ENCODE data around the gene NUCB1.
"Not testable (repeated sequence)": the region's sequence is repeated elsewhere in the genome, so short reads cannot be mapped to it uniquely, and the experiment has no call there.

The NUCB1 gene

DNA sequence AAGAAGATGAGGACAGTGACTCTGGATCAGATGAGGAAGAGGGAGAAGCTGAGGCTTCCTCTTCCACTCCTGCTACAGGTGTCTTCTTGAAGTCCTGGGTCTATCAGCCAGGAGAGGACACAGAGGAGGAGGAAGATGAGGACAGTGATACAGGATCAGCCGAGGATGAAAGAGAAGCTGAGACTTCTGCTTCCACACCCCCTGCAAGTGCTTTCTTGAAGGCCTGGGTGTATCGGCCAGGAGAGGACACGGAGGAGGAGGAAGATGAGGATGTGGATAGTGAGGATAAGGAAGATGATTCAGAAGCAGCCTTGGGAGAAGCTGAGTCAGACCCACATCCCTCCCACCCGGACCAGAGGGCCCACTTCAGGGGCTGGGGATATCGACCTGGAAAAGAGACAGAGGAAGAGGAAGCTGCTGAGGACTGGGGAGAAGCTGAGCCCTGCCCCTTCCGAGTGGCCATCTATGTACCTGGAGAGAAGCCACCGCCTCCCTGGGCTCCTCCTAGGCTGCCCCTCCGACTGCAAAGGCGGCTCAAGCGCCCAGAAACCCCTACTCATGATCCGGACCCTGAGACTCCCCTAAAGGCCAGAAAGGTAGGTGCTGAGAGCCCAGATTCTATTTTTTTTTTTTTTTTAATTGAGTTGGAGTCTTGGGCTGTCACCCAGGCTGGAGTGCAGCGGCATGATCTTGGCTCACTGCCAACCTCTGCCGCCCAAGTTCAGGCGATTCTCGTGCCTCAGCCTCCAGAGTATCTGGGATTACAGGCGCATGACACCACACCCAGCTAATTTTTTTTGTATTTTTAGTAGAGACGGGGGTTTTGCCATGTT lies 25.6 kb upstream of the NUCB1 start:
- DNase-seq = no peak

DNA sequence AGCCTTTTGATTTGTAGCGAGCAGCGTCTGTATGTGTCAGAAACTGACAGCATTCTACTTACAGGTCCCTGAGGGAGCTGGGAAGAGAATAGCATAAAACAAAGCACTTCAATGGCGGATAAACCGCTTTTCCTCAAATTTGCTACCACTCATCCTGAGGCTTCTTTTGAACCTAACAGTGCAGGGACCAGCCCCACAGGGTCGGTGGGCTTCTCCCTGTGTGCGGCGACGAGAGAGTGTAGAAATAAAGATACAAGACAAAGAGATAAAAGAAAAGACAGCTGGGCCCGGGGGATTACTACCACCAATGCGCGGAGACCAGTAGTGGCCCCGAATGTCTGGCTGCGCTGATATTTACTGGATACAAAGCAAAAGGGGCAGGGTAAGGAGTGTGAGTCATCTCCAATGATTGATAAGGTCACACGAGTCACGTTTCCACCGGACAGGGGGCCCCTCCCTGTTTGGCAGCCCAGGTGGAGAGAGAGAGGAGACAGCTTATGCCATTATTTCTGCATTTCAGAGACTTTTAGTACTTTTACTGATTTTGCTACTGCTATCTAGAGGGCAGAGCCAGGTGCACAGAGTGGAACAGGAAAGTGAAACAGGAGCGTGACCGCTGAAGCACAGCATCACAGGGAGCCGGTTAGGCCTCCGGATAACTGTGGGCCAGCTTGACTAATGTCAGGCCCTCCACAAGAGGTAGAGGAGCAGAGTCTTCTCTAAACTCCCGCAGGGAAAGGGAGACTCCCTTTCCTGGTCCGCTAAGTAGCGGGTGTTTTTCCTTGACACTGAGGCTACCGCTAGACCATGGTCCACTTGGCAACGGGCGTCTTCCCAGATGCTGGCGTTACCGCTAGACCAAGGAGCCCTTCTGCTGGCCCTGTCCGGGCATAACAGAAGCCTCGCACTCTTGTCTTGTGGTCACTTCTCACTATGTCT lies 23.8 kb upstream of the NUCB1 start:
- DNase-seq = not testable (repeated sequence)

DNA sequence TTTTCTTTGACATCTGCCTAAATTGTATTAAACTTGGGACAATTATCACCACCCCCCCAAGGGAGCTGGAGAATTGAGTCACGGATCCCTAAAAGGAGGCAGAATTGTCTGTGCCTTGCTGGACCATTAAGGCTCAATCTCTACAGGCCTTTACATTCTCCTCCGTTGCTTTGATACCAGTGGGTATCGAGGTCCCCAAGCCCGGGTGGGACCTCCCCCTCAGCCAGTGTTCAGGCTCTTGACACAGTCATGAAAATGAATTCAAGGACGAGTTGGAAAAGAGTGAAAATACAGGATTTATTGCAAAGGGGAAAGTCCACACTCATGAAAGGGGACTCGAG lies 22.3 kb upstream of the NUCB1 start:
- DNase-seq = no peak

DNA sequence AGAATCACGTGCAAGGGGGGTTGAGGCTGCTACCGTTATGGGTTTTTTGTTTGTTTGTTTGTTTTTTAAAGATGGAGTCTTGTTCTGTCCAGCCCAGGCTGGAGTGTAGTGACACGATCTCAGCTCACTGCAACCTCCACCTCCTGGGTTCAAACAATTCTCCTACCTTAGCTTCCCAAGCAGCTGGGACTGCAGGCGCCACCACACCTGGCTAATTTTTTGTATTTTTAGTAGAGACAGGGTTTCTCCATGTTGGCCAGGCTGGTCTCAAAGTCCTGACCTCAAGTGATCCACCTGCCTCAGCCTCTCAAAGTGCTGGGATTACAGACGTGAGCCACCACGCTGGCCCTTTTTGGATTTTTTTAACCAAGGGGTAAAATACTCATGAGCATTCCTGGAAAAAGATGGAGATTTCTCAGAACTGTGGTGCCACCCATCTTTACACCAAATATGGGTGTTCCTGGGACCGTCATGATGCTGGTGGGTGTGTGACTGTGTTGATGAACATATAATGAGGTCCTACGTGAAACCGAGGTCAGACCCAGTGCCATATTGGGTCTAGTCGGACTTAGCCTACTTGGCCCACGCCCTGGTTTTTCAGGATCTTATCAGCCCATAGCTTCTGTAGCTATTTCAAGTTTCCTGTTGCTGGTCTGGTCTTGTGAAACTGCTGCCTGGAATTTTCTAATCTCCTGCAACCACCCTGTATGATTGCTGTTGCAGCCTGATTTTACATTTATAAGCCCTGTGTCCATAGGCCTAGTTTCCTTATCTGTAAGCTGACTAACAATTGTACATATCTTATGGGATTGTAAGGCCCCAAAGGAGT lies 21.7 kb upstream of the NUCB1 start:
- no peak for DNase-seq

DNA sequence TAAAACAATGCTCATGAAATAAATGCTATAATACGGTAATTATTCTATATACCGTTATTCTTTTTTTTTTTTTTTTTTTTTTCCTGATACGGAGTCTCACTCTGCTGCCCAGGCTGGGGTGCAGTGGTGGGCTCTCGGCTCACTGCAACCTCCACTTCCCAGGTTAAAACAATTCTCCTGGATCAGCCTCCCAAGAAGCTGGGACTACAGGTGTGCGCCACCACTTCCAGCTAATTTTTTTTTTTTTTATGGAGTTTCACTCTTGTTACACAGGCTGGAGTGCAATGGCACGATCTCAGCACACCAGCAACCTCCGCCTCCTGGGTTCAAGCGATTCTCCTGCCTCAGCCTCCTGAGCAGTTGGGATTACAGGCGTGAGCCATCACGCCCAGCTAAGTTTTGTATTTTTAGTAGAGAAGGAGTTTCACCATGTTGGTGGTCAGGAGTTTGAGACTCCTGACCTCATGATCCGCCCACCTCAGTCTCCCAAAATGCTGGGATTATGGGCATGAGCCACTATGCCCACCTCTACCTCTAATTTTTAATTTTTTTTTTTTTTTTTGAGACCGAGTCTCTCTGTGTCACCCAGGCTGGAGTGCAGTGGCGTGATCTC lies 21.0 kb upstream of the NUCB1 start:
- no peak for DNase-seq

DNA sequence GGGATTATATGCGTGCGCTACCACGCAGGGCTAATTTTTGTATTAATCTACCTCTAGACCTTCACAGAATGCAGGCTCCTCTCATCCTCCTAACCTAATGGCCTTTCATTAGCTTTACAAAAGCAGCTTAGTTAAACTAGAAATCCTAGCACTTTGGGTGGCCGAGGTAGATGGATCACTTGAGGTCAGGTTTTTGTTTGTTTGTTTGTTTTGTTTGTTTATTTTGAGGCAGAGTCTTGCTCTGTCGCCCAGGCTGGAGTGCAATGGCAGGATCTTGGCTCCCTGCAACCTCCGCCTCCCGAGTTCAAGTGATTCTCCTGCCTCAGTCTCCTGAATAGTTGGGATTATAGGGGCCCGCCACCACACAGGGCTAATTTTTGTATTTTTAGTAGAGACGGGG lies 20.4 kb upstream of the NUCB1 start:
- DNase-seq = not testable (repeated sequence)

DNA sequence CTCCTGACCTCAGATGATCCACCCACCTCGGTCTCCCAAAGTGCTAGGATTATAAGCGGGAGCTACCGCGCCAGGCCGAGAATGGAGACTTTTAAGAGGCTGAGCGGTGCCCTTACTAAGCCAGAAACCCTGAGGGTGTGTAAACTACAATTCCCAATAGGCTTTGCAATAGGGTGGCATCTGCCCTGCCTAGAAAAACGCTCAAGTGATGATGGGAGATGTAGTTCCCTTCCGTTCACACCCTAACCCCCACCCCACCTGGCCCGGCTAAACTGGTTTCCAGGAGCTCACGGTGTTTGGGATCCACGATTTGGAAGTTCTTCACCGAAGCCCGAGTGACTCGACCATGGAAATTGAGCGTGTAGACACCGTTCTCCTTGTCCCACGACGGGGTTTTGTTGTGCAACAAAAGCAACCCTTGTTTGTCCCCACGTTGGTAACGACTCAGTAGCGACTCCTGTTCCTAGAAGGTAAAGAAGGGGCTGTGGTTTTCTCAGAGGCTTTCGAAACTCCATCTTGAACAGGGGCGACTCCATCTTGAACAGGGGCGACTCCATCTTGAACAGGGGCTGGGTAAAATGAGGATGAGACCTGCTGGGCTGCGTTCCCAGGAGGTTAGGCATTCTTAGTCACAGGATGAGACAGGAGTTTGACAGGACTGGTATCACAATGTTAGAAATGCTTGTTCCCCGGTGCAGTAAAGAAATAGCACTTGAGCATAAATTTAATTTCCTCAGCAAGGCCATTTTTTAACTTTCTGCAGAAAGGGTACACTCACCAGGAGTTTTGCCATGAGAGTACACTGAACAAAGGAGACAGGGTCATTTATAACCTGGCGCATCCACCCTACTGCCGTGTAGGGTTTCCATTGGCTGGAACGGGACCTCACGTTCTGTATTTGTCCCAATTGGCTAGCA lies 18.1 kb upstream of the NUCB1 start:
- DNase-seq = no peak

DNA sequence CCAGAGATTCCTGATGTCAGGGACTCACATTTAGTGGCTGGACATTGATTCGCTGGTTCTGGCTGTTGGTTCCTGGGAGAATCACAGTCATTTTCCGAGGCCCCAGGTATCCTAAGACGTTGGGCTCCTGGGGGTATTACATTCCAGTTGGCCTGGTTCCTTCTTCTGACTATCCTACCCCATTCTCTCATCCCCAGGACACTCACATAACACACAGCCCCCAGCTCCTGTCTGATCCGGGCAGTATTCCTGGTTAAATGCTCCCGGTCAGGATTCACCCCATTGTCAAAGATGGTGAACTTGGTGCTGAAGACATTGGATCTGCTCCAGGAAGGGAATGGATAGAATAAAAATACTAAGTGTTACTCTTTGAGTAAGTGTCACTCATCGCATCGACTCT lies 16.4 kb upstream of the NUCB1 start:
- DNase-seq = no peak

DNA sequence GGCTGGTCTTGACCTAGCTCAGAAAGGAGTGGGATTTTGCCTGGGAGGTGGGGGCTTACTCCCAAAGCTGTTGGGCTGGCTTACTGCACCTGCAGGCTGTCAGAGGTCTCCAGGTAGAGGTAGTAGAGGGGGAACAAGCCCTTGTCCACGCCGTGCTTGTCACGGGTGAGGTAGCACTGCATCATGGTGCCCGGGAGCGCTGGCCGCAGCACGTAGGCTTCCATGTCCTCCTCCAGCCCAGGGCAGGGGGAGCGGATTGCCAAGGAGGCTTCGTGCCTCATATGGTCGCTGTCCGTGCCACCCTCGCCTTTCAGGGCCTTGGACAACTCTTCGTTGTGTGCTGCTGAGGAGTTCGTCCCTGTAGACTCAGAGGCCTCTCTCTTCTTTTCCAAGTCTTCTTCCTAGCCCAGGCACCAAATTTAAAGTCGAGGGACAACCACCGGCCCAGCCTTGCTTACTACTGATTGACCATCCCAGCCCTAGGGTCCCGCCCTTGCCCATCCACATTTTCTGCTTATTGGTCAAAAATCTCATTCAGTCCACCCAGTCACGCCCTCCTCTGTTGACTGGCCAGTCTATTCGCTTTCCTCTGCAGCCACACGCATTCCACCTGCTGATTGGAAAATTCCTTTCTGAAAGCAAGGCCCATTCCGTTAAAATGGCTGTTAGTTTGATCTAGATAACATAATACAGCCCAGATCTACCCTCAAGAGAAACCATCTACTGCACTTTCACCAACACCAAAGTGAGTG lies 12.1 kb upstream of the NUCB1 start:
- no peak for DNase-seq

DNA sequence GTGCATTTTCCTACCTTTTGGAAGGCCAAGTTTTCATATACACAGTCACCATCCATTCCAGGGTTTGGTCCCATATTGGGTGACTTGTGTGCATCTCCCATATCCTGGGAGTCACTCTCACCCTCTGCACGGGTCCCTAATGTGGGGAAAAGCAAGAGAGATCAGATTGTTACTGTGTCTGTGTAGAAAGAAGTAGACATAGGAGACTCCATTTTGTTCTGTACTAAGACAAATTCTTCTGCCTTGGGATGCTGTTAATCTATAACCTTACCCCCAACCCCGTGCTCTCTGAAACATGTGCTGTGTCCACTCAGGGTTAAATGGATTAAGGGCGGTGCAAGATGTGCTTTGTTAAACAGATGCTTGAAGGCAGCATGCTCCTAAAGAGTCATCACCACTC lies 10.6 kb upstream of the NUCB1 start:
- DNase-seq = not testable (repeated sequence)

DNA sequence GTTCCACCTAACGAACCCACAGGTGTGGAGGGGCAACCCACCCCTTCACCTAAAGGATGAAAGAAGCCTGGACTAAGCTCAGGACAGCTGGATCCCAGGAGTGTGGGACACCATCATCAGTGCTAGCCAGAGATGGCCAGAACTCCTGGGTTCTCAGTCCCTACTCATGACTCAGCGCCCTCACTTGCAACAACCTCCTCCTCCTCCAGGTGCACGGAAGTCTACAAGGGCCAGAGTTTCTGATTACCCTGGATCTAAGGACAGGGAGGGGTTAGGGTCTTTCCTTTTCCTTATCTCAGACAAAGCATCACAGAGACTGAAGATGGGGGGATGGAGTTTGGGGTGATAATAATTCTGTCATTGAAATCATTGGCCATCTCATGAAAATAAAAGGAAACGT lies 9.6 kb upstream of the NUCB1 start:
- DNase-seq = no peak

DNA sequence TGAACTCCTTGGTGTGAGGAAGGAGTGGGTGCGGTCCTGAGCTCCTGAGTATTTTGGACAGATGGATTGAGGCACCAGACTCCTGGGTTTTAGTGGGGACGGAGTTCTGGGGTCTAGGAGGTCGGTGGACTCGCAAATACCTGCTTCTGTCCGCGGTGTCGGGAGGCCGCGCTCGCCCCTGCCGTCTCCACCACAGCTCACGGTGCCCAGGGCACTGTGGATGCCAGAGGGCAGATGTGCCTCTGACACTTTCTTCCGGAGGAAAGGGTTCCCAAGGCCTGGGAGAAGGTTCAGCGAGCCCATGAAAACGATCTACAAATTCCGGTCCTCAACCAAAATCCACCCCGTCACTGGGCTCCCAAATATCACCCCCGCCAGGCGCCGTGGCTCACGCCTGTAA lies 4.9 kb upstream of the NUCB1 start:
- no peak for DNase-seq

DNA sequence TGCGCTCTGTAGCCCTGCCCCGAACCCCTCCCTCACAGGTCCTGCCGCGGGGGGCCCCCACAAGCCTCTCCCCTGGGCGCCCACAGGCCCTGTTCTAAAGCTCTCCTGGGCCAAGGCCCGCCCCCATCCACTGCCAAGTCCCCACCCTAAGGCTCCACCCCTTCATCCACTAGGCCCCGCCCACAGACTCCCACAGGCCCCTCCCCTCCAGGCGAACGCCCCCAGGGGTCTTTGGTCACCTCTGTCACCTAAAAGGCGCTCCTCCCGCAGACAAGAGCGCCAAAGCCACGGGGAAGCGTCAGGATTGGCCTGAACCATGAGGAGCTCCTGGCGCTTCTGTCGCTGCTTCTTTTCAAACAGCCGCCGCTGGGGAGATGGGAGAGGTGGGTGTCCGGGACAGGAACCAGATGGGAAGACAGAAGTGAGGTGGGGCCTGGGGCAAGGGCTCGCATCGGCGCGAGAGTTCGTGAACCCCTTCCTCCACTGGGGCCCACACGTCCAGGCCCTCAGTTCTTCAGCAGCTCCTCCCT lies 3.9 kb upstream of the NUCB1 start:
- no peak for DNase-seq

DNA sequence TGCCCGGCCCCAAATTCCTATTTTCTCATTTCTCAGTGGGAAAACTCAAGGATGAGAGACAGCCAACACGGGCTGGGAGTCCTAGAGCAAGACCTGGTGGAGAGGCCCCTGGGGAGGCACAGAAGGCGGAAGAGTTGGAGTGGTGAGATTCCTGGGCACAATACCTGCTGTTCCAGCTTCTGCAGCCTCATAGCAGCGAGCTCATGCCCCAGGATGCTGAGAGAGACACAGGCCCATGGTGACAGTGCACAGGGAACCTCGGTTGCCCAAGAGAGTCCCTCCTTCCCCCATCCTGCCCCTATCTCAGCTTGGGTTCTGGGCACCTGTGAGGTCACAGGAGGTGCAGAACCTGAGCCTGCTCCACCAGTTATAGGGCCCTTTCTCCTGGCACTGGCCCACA lies 2.9 kb upstream of the NUCB1 start:
- DNase-seq = no peak

DNA sequence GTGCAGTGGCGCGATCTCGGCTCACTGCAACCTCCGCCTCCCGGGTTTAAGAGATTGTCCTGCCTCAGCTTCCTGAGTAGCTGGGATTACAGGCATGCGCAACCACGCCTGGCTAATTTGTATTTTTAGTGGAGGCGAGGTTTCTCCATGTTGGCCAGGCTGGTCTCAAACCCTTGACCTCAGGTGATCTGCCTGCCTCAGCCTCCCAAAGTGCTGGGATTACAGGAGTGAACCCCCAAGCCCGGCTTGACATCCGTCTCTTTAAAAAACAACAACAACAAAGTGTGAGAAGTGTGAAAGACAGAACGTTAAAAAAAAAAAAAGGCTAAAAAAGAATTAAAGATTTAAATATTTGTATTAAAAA lies 744 bp upstream of the NUCB1 start:
- DNase-seq = not testable (repeated sequence)

DNA sequence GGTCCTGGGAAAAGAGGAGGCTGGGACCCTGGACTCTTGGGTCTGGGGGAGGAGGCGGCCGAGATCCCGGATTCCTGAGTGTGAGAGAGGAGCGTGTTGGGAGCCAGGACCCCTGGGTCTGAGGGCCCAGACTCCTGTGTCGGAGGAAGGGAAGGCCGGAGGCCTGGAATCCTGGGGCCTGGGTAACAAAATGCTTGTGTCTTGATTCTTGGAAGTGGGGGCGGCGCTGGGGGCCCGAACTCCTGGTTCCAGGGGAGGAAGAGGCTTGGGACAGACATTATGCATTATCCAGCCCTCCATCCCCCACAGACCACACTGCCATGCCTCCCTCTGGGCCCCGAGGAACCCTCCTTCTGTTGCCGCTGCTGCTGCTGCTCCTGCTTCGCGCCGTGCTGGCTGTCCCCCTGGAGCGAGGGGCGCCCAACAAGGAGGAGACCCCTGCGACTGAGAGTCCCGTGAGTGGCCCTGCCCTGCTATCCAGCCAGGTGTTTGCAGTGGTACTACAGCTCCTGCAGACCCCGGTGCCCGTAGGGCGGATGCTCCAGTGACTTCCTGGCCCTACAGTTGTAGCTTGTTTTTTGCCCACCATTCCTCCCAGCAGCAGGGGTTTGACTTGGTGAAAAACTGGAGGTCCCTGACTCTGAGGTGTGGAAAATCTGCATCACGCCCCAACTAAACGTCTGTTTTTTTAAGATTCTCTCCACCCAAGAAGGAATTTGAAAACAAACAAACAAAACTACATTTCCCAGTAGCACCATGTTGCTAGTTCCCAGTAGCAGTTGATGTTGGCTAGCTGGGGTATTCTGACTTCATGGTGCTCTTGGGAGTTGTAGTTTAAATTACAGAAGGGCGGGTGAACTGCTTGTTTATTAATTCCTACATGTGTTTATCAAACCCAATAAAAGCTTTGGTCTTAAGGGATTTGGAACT lies 630 bp downstream of the NUCB1 start:
- DNase-seq = no peak

DNA sequence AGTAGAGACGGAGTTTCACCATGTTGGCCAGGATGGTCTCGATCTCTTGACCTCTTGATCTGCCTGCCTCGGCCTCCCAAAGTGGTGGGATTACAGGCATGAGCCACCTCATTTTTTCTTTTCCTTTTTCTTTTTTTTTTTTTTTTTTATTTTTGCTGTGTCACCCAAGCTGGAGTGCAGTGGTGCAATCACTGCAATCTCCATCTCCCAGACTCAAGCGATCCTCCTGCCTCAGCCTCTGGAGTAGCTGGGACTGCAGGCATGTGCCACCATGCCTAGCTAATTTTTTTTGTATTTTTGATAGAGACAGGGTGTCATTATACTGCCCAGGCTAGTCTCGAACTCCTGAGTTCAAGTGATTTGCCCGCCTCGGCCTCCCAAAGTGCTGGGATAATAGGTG lies 2.2 kb downstream of the NUCB1 start:
- not testable (repeated sequence) for DNase-seq

DNA sequence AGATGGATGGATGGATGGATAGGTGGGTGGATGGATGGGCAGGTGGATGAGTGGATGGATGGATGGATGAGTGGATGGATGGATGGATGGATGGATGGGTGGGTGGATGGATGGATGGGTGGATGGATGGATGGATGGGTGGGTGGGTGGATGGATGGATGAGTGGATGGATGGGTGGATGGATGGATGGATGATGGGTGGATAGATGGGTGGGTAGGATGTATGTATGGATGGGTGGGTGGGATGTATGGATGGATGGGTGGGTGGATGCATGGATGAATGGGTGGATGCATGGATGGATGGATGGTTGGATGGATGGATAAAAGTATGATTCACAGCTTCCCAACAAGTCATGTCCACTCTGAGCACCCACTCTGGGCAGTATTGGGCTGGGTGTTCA lies 3.7 kb downstream of the NUCB1 start:
- DNase-seq = not testable (repeated sequence)

DNA sequence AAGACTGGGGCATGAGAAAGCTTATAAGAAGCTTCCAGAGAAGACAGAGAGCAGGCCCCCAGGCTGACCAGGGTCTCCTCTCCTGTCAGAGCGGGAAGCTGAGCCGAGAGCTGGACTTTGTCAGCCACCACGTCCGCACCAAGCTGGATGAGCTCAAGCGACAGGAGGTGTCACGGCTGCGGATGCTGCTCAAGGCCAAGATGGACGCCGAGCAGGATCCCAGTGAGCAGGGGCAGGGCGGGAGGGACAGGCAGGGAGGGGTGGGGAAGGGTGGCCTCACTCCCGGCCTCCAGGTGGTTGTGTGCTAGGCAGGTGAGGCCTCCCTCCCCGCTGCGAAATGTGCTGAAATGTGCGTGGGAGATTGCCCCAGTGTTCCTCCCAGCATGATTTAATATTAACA lies 5.6 kb downstream of the NUCB1 start:
- no peak for DNase-seq

DNA sequence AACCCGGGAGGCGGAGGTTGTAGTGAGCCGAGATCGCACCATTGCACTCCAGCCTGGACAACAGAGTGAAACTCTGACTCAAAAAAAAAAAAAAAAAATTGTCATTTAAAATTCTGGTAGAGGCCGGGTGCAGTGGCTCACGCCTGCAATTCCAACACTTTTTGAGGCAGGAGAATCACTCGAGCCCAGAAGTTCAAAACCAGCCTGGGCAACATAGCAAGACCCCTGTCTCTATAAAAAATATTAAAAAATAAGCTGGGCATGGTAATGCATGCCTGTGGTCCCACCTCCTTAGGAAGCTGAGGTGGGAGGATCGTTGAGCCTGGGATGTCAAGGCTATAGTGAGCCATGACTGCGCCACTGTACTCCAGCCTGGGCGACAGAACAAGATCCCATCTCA lies 6.2 kb downstream of the NUCB1 start:
- DNase-seq = no peak
